ENCODE data around the gene COL9A1. TPM values are rescaled to one million over a fixed set of nuclear protein-coding genes. Genes with fewer than 3 reads are reported as not detected.
A peak's percentile ranks its signal among the peaks of the same experiment; 100 is the strongest.
"Not testable (repeated sequence)": the region's sequence is repeated elsewhere in the genome, so short reads cannot be mapped to it uniquely, and the experiment has no call there.

The COL9A1 gene
- total RNA-seq, result 1.8 TPM

- DNase-seq, result no peak
Observed at GRCh38 chr6:70303034-70303525, at the start of gene COL9A1. Gene COL9A1 (minus strand): TSS chr6:70303084. CDS start chr6:70302924, 160 bp downstream.

- DNase-seq, result no peak
Observed at GRCh38 chr6:70351461-70351860, 48.6 kb upstream of the COL9A1 start.

- DNase-seq, result no peak
Observed at GRCh38 chr6:70345619-70346018, 42.7 kb upstream of the COL9A1 start.

GRCh38 chr6:70343313-70343712 lies 40.4 kb upstream of the COL9A1 start:
- no peak for DNase-seq

- not testable (repeated sequence) for DNase-seq
Observed at GRCh38 chr6:70339810-70340209, 36.9 kb upstream of the COL9A1 start.

- no peak for DNase-seq
Observed at GRCh38 chr6:70338775-70339174, 35.9 kb upstream of the COL9A1 start.

GRCh38 chr6:70337743-70338105 lies 34.8 kb upstream of the COL9A1 start:
- DNase-seq, result no peak

- no peak for DNase-seq
Observed at GRCh38 chr6:70336996-70337742, 34.3 kb upstream of the COL9A1 start.

GRCh38 chr6:70327036-70327435 lies 24.2 kb upstream of the COL9A1 start:
- no peak for DNase-seq

GRCh38 chr6:70325009-70325408 lies 22.1 kb upstream of the COL9A1 start:
- no peak for DNase-seq

GRCh38 chr6:70317799-70318198 lies 14.9 kb upstream of the COL9A1 start:
- not testable (repeated sequence) for DNase-seq

- DNase-seq, result no peak
Observed at GRCh38 chr6:70315079-70315751, 12.3 kb upstream of the COL9A1 start.

- DNase-seq, result peak; percentile 3
Observed at GRCh38 chr6:70314296-70314695, 11.4 kb upstream of the COL9A1 start.

GRCh38 chr6:70312165-70312745 lies 9.4 kb upstream of the COL9A1 start:
- no peak for DNase-seq

- DNase-seq, result peak; percentile 18
Observed at GRCh38 chr6:70310063-70310694, 7.3 kb upstream of the COL9A1 start.

- DNase-seq, result no peak
Observed at GRCh38 chr6:70309243-70309642, 6.4 kb upstream of the COL9A1 start.

GRCh38 chr6:70308142-70308541 lies 5.3 kb upstream of the COL9A1 start:
- not testable (repeated sequence) for DNase-seq

- no peak for DNase-seq
Observed at GRCh38 chr6:70307008-70307407, 4.1 kb upstream of the COL9A1 start.

GRCh38 chr6:70304616-70305015 lies 1.7 kb upstream of the COL9A1 start:
- DNase-seq, result no peak

GRCh38 chr6:70299456-70299855 lies 3.4 kb downstream of the COL9A1 start:
- no peak for DNase-seq

GRCh38 chr6:70298068-70298467 lies 4.8 kb downstream of the COL9A1 start:
- DNase-seq, result no peak

- no peak for DNase-seq
Observed at GRCh38 chr6:70292193-70292592, 10.7 kb downstream of the COL9A1 start.

- DNase-seq, result no peak
Observed at GRCh38 chr6:70289299-70289698, 13.6 kb downstream of the COL9A1 start.
